Fibroblast of villous mesenchyme (primary cell): ENCODE measurements around the gene UBAP1. TPM values are rescaled to one million over a fixed set of nuclear protein-coding genes. Genes with fewer than 3 reads are reported as not detected.
"Not testable (repeated sequence)": the region's sequence is repeated elsewhere in the genome, so short reads cannot be mapped to it uniquely, and the experiment has no call there.

Experiments used
- DNase-seq: peaks from one replicate; pipeline ENCODE4 v3.0.0-alpha.2; 2010; ENCODE audit warnings: low read depth
- H3K4me3 ChIP-seq: 2 replicates; pipeline ENCODE4 v1.5.1; 2011; ENCODE audit warnings: low read depth, mild to moderate bottlenecking, low read length
- CTCF ChIP-seq: IDR thresholded peaks from 2 replicates; pipeline ENCODE4 v1.5.1; 2012; ENCODE audit warnings: low read depth, mild to moderate bottlenecking, low read length; ENCODE audit not compliant: insufficient read depth
- total RNA-seq: library from RNA; depleted of rRNA; stranded (reverse); fragments of >200 nt; gene quantifications from 2 replicates; pipeline ENCODE4 v1.2.3, GENCODE V29; 2012

Gene UBAP1
- total RNA-seq, 1 donor = 51.0 TPM

- no peak for DNase-seq
- no peak overlapping the region for H3K4me3 ChIP-seq
- TF ChIP-seq CTCF = no peak
Observed at GRCh38 chr9:34227445-34227844, 48.6 kb downstream of the UBAP1 start.

GRCh38 chr9:34230556-34230955 is 51.7 kb downstream of the UBAP1 start:
- H3K4me3 ChIP-seq = no peak overlapping the region
- no peak for DNase-seq
- TF ChIP-seq CTCF = no peak

DNA sequence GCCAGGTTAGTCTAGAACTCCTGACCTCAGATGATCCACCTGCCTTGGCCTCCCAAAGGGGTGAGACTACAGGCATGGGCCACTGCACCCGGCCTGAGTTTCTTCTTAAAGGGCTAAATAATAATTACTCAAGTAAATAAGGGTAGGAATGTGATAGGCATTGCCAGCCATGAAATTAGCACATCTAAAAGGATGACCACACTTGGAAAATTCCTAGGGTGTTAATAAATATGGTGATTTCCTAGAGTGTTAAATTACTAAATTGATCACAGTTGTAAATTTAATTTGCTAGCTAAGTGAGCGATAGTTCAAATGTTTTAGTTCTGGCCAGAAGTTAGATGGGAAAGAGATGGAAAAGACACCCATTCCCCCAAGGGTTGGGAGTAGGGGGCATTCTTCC is 53.4 kb downstream of the UBAP1 start:
- DNase-seq = no peak
- TF ChIP-seq CTCF = no peak
- no peak overlapping the region for H3K4me3 ChIP-seq

DNA sequence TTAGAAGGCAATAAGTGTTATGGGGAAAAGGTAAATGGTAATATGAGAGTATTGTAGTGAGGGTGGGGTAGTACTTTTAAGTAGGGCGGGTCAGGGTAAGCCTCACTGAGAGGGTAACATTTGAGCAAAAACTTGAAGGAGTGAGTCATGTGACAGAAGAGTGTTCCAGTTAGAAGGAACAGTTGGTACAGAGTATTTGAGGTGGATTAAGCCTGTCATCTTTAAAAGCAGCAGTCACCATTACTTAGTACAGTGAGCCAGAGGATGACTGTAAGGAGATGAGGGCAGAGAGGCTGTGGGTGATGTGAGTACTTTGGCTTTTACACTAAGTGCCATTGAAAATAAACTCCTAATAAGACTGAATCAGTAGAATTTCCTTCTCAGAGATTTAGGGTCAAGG is 54.8 kb downstream of the UBAP1 start:
- TF ChIP-seq CTCF = no peak
- no peak for DNase-seq
- no peak overlapping the region for H3K4me3 ChIP-seq

DNA sequence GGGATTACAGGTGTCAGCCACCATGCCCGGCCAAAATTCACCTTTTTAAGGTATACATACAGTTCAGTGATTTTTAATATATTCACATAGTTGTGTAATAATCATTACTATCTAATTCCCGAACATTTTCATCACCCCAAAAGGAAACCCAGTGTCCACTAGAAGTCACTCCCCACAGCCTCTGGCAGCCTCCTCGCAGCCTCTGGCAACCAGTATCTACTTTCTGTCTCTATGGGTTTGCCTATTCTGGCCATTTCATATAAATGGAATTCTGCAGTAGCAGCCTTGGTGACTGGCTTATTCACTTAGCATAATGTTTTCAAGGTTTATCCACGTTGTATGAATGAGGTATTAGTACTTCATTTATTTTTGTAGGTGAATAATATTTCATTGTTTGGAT is 59.0 kb downstream of the UBAP1 start:
- TF ChIP-seq CTCF = no peak
- no peak overlapping the region for H3K4me3 ChIP-seq
- no peak for DNase-seq

DNA sequence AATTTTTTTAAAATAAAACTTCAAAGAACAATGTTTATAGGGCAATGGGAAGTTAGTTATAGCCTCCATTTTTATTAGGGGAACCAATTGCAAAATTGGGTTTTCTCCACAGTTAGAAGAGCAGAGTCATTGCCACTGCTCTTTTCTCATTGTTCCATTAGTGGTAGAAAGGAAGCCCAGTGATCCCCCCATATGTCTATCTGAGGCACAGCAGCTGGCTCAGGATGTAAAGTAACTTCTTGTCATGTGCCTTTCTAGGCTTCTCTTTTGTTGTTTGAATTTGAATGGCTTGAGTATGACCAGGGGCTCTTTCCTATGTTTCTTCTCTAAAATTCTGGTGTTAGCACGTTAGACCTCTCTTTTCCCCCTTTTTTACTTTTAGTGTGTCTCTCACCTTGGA is 61.2 kb downstream of the UBAP1 start:
- no peak overlapping the region for H3K4me3 ChIP-seq
- no peak for DNase-seq
- TF ChIP-seq CTCF = no peak

GRCh38 chr9:34242830-34243229 is 64.0 kb downstream of the UBAP1 start:
- H3K4me3 ChIP-seq = no peak overlapping the region
- no peak for TF ChIP-seq CTCF
- no peak for DNase-seq

DNA sequence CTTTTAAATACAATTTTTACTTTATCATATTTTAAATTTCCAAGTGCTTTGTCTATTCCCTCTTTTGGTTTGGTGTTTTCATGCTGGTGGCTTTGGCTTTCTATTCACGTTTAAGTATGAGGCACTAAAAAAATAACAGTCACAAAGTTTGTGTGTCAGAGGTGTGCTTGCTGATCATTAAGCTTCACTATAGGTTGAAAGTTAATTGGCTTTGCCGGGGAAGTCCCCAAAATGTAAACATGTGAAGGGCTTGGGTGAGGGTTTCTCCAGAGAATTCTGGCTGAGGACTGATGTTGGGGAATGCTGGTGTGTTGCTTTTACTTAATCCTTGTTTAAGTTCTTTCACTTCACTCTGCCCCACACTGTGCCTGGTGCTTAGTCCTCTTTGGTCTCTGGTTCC is 66.4 kb downstream of the UBAP1 start:
- not testable (repeated sequence) for DNase-seq, H3K4me3 ChIP-seq
